Loucy (cell line): ENCODE results near the gene PLSCR5.
A peak's percentile ranks its signal among the peaks of the same experiment; 100 is the strongest.

ENCODE experiments used
- EZH2phosphoT487 ChIP-seq: fragments of 200-600 bp; IDR thresholded peaks from 2 replicates; pipeline ENCODE4 v1.6.1; 2018; ENCODE audit warnings: antibody characterized with exemption, mild to moderate bottlenecking, moderate library complexity, borderline replicate concordance
- TF ChIP-seq, protein P1 (sequence below): fragments of 200-600 bp; sonication (generic); conservative IDR thresholded peaks from 2 replicates; pipeline ENCODE4 v1.5.1; 2014; ENCODE audit warnings: mild to moderate bottlenecking, antibody characterized with exemption, low read length

DNA sequence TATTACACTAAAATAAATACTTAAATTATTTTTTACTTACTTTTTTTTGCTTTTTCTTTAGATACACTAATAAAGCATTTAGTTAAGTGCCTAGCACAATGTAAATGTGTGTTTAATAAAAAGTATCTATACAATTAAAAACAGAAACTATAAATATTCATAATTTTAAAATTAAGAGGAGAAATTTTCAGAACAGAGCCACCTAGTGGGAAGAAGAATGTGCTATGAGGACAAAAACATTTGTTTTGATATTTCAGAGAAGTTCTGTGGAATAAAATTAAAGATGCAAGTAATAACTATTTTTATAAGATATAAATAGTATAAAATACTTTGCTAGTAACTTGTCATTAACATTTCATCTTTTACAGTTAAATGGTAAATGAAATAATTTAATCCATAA lies 33.6 kb upstream of the PLSCR5 start:
- TF ChIP-seq, protein P1, sequence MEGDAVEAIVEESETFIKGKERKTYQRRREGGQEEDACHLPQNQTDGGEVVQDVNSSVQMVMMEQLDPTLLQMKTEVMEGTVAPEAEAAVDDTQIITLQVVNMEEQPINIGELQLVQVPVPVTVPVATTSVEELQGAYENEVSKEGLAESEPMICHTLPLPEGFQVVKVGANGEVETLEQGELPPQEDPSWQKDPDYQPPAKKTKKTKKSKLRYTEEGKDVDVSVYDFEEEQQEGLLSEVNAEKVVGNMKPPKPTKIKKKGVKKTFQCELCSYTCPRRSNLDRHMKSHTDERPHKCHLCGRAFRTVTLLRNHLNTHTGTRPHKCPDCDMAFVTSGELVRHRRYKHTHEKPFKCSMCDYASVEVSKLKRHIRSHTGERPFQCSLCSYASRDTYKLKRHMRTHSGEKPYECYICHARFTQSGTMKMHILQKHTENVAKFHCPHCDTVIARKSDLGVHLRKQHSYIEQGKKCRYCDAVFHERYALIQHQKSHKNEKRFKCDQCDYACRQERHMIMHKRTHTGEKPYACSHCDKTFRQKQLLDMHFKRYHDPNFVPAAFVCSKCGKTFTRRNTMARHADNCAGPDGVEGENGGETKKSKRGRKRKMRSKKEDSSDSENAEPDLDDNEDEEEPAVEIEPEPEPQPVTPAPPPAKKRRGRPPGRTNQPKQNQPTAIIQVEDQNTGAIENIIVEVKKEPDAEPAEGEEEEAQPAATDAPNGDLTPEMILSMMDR = peak; percentile 41
- TF ChIP-seq EZH2phosphoT487 = no peak
